Measurements from ENCODE around the gene NEMP1. TPM values are rescaled to one million over a fixed set of nuclear protein-coding genes. Genes with fewer than 3 reads are reported as not detected.

The NEMP1 gene
- total RNA-seq, 1 experiment from 2014 or later, result 16.4 TPM

- H3K9me2 ChIP-seq (replicated peaks; ENCODE audit: low read length), result no peaks in the 10 kb centered on the region
- H3F3A ChIP-seq (ENCODE audit: low read length, unreplicated experiment), result peaks cover 3% of the 10 kb centered on the region
- H3K79me2 ChIP-seq (ENCODE audit: low read length), result no peaks in the 10 kb centered on the region
- DNase-seq, result no peak
- ChIA-PET POLR2A (ENCODE audit: unreplicated experiment) (no interaction called here), CTCF (no interaction called here)
- no peak overlapping the region for H3K27ac ChIP-seq (ENCODE audit: low read length)
- no peak overlapping the region for H3K4me2 ChIP-seq (ENCODE audit: low read length)
- no peaks in the 10 kb centered on the region for H3K9me3 ChIP-seq (ENCODE audit: low read length)
- no peak overlapping the region for H3K4me3 ChIP-seq (ENCODE audit: low read length)
- H3K4me1 ChIP-seq (ENCODE audit: insufficient read depth, low read length), result peaks cover 12% of the 10 kb centered on the region
- H3K27me3 ChIP-seq (ENCODE audit: low read length), result peaks cover 35% of the 10 kb centered on the region
- no peak for ATAC-seq
- H3K9ac ChIP-seq (ENCODE audit: low read length), result no peak overlapping the region
- H4K20me1 ChIP-seq (ENCODE audit: low read length), result no peaks in the 10 kb centered on the region
- BruUV-seq (replicated peaks), result no TSS peak
- intact Hi-C loops (cut with micrococcal nuclease), result no loop called here
- TF ChIP-seq EZH2 (IDR thresholded peaks at IDR 0.05; ENCODE audit: low read length, unreplicated experiment) (no peak), CTCF (conservative IDR thresholded peaks at IDR 0.05; ENCODE audit: low read depth, low read length) (no peak), EZH2phosphoT487 (IDR thresholded peaks at IDR 0.05; ENCODE audit: borderline replicate concordance, low read length) (no peak)
- H2AFZ ChIP-seq (ENCODE audit: low read length), result no peak overlapping the region
- H3K36me3 ChIP-seq (ENCODE audit: low read depth, low read length), result no peaks in the 10 kb centered on the region
Observed at GRCh38 chr12:57011438-57012424, 66.9 kb downstream of the NEMP1 start.

- Histone ChIP-seq H3K4me1 (ENCODE audit: insufficient read depth, low read length) (peaks cover 14% of the 10 kb centered on the region), H4K20me1 (ENCODE audit: low read length) (no peaks in the 10 kb centered on the region), H2AFZ (ENCODE audit: low read length) (no peak overlapping the region), H3K9me3 (ENCODE audit: low read length) (no peaks in the 10 kb centered on the region), H3K9ac (ENCODE audit: low read length) (no peak overlapping the region), H3K27me3 (ENCODE audit: low read length) (peaks cover 32% of the 10 kb centered on the region), H3K4me2 (ENCODE audit: low read length) (no peak overlapping the region), H3K79me2 (ENCODE audit: low read length) (peaks cover 4% of the 10 kb centered on the region), H3F3A (ENCODE audit: low read length, unreplicated experiment) (peaks cover 3% of the 10 kb centered on the region), H3K9me2 (replicated peaks; ENCODE audit: low read length) (no peaks in the 10 kb centered on the region), H3K36me3 (ENCODE audit: low read depth, low read length) (no peaks in the 10 kb centered on the region), H3K4me3 (ENCODE audit: low read length) (no peak overlapping the region), H3K27ac (ENCODE audit: low read length) (no peak overlapping the region)
- intact Hi-C loops (cut with micrococcal nuclease), result no loop called here
- ChIA-PET CTCF (interaction anchor here (0.5 kb wide), 1 partner anchor 118 kb away, joined by 9 read pairs; the partner anchor contains the start of gene LRP1), POLR2A (ENCODE audit: unreplicated experiment) (no interaction called here)
- ATAC-seq (no peak), DNase-seq (no peak)
- BruUV-seq (replicated peaks), result no TSS peak
- TF ChIP-seq EZH2 (IDR thresholded peaks at IDR 0.05; ENCODE audit: low read length, unreplicated experiment) (no peak), CTCF (conservative IDR thresholded peaks at IDR 0.05; ENCODE audit: low read depth, low read length) (no peak), EZH2phosphoT487 (IDR thresholded peaks at IDR 0.05; ENCODE audit: borderline replicate concordance, low read length) (no peak)
Observed at GRCh38 chr12:57010627-57011247, 67.9 kb downstream of the NEMP1 start.
